ENCODE measurements around the gene INF2.
A peak's percentile ranks its signal among the peaks of the same experiment; 100 is the strongest.

INF2 gene

DNA sequence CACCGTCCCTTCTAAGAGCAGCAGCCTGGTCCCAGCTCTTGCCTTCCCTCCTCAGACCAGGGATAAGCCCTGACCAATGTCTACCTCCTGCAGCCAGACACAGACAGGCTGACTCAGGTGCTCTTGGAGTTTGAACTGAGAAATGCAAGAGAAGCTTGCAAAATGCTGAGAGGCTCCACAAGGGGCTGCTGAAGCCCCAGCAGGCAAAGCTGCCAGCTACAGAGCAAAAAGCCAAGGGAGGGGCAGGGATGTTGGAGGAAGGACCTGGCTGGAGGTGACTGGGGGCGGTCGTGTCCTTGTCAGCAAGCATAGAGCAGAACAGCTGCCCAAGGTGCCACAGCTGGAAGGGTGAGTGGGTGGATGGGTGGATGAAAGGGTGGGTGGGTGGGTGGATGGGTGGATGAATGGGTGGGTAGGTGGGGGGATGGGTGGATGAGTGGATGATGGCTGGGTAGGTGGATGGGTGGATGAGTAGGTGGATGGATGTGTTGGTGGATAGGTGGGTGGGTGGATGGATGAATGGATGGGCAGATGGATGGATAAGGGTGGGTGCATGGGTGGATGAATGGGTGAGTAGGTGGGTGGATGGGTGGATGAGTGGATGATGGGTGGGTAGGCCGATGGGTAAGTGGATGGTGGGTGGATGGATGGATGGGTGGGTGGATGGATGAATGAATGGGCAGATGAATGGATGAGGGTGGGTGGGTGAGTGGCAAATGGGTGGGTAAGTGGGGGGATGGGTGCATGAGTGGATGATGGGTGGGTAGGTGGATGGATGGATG lies 4.0 kb upstream of the INF2 start:
- peaks cover 40 to 62% of the 10 kb centered on the region in 2 donors for H3K4me1 Mint-ChIP-seq
- ATAC-seq (replicated peaks) (no peak), DNase-seq (no peak)
- peaks cover 0 to 2% of the 10 kb centered on the region in 2 donors for H3K36me3 Mint-ChIP-seq
- peaks cover 2 to 9% of the 10 kb centered on the region in 2 donors for H3K9me3 Mint-ChIP-seq
- peak overlapping the region; percentile 52 for H3K27ac Mint-ChIP-seq
- no peak overlapping the region for H3K4me3 Mint-ChIP-seq
- H3K27me3 Mint-ChIP-seq, result no peaks in the 10 kb centered on the region

DNA sequence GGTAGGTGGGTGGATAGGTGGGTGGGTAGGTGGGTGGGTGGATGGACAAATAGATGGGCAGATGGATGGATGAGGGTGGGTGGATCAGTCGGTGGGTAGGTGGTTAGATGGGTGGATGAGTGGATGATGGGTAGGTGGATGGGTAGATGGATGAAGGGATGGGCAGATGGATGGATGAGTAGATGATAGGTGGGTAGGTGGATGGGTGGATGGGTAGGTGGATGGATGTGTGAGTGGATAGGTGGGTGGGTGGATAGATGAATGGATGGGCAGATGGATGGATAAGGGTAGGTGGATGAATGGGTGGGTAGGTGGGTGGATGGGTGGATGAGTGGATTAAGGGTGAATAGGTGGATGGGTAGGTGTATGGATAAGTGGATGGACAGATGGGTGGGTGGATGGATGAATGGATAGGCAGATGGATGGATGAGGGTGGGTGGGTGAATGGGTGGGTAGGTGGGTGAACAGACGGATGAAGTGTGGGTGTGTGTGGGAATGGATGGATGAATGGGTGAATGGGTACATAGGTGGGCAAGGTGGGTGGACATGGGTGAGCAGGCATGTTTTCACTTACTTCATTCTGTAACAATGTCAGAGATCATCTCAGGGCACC lies 3.3 kb upstream of the INF2 start:
- Mint-ChIP-seq H3K27me3 (no peaks in the 10 kb centered on the region), H3K27ac (no peak overlapping the region), H3K9me3 (peaks cover 2 to 9% of the 10 kb centered on the region in 2 donors), H3K4me3 (no peak overlapping the region), H3K4me1 (peaks cover 36 to 62% of the 10 kb centered on the region in 2 donors), H3K36me3 (peaks cover 0 to 2% of the 10 kb centered on the region in 2 donors)
- no peak for ATAC-seq (replicated peaks)
- DNase-seq, result no peak

DNA sequence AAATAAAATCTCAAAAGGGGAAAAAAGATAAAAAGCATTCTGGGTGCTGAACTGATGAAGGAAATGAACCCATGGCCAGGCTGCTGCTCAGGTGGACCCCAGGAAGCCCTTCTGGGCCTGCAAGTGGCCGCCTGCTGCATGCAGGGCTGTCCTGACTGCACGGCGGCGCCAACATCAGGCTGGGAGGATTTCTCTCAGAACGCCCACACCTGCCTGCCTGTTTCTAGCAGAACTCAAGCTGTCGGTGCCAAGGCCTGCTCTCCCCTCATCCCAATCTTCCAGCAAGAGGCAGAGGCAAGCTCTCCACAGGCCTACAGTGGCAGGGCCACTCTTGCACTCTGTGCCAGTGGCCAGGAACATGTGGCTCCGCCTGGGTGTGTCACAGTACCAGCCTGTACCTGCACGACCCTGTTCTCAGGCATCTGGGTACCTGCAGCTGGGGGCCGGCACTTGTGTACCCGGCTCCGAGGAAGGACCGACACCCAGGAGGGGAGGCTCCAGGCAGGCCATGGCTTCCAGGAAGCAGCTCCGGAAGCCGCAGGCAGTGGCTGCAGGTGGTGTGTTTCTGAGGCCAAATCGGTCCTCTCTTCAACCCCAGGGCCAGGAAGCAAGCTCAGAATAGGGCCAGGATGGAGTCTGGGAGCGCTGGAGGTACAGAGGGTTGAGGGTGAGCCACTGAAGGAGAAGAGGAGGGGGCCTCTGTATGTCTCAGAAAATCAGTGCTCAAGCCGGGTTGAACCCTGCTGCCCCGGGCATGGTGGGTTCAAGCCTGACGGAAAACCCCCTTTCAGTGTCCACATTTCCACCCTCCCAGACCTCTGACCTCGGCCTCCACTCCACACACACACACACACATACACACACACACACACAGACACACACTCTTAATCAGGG lies 2.5 kb upstream of the INF2 start:
- Mint-ChIP-seq H3K36me3 (peaks cover 0 to 2% of the 10 kb centered on the region in 2 donors), H3K4me3 (no peak overlapping the region), H3K4me1 (peaks cover 32 to 62% of the 10 kb centered on the region in 2 donors), H3K9me3 (peaks cover 2 to 9% of the 10 kb centered on the region in 2 donors), H3K27me3 (no peaks in the 10 kb centered on the region), H3K27ac (peak overlapping the region; percentile 2)
- no peak for ATAC-seq (replicated peaks)
- no peak for DNase-seq

DNA sequence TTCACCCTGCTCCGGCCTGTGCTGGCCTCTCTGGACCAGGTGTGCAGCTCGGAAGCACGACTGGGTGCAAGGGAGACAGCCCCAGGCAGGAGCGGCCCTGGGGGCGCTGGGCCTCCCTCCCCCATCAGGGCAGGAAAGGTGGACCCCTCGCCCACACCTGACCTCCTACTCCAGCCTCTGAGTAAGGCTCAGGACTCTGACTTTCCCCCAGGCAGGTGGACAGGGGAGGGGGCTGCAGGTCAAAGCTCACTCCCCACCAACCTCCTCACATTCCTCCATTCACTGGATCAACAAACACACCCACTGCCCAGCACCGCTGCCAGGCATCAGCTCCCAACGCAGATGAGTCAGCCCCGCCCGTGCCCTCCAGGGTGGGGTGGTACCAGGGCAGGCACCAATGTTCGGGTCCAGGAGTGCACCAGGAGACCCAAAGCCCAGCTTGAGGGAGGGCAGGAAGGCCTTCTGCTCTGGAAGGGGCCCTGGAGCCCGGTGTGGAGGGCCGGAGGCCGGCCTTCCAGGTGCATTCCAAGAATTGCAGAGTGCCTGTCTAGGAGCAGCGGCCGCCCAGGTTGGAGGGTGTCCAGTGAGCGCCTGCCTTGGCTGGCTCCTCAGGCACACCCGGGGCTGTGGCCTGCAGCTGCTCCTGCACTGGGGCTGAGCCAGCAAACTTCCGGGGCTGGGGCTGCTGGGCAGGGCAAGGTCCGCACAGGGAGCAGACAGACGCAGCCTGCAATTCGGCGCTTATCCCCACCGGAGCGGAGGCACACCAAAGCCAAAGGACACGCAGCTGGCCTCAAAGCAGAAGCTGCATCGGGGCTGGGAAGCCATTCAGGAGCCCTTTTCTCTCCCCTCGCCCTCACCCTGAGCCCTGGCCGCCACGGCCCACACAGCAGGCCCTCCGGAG lies 1.6 kb upstream of the INF2 start:
- ATAC-seq (replicated peaks) (no peak), DNase-seq (no peak)
- Mint-ChIP-seq H3K4me1 (peaks cover 32 to 63% of the 10 kb centered on the region in 2 donors), H3K36me3 (peaks cover 0 to 2% of the 10 kb centered on the region in 2 donors), H3K27ac (peak overlapping the region; percentile 14), H3K4me3 (peak overlapping the region in 1 of 2 donors; percentile 84), H3K9me3 (peaks cover 2 to 9% of the 10 kb centered on the region in 2 donors), H3K27me3 (no peaks in the 10 kb centered on the region)

DNA sequence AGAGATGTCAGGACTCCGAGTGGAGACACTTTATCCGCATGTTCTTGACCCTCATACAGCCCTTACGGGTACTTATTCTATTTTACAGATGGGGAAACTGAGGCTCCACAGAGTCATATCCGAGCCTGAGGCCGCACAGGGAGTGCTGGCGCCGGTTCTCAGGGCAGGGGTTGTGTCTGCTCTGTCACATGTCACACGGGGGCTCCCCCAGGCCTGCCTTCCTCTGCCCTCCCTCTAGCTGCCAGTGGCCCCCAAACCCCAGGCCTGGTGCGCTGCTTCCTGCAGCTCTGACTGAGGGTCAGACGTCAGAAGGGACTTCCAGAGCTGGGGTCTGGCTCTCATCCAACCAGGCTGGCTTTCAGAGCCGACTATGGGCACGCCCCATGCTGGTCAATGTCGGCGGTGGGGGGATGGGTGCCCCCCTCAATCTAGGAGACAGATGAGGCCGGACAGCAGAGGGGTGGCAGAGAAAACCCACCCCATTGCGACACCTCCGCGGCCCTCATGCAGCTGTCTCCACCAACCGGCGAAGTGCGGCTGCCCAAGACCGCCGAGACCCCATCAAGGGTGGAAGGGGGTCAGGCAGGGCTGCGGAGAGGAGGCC lies 811 bp upstream of the INF2 start:
- Mint-ChIP-seq H3K4me1 (peaks cover 32 to 71% of the 10 kb centered on the region in 2 donors), H3K9me3 (peaks cover 2 to 9% of the 10 kb centered on the region in 2 donors), H3K27me3 (no peaks in the 10 kb centered on the region), H3K4me3 (peak overlapping the region; percentile 75 to 84), H3K36me3 (peaks cover 0 to 2% of the 10 kb centered on the region in 2 donors), H3K27ac (peak overlapping the region; percentile 47)
- no peak for DNase-seq
- ATAC-seq (replicated peaks), result peak; percentile 6 to 22

DNA sequence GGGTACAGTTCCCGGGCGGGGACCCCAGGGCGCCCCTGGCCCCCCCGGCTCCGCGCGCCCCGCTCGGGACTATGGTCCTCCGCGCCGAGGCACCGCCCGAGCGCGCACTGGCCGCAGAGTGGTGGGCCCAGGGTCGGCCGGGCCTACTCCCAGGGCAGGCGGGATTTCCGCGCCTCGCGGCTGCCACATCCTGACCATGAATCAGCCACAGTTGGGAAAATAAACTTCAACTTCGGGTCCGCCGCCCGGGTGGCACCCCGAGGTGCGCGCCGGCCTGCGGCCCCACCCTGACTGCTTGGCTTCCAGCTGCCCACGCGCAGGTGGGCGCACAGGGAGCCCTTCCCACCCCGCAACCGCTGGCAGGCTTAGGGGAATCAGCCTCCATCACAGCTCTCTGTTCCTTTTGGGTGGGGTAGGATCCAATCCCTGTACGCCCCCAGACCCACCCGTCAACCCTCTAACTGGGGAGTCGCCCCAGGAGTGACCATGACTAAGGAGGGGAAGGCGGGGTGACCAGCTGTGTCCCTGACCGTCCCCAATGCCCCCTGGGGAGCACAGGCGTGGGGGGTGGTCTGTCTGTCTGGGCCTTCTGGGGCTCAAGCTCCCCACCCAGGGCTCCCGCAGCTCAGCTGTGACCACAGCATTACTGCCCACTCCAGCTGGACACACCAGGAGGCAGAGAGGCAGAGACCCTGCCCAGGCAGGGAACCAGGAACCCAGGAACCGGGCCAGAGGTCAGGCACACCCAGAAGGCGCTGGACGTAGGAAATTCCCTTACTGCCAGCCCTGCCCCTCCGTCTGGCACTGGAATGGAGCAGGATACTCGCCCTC lies 678 bp downstream of the INF2 start:
- H3K4me1 Mint-ChIP-seq, result peaks cover 41 to 83% of the 10 kb centered on the region in 2 donors
- peaks cover 0 to 2% of the 10 kb centered on the region in 2 donors for H3K36me3 Mint-ChIP-seq
- H3K27me3 Mint-ChIP-seq, result no peaks in the 10 kb centered on the region
- H3K27ac Mint-ChIP-seq, result peak overlapping the region; percentile 62
- H3K9me3 Mint-ChIP-seq, result peaks cover 2 to 9% of the 10 kb centered on the region in 2 donors
- DNase-seq (no peak), ATAC-seq (replicated peaks) (peak; percentile 35 to 44)
- H3K4me3 Mint-ChIP-seq, result peak overlapping the region; percentile 82 to 84

DNA sequence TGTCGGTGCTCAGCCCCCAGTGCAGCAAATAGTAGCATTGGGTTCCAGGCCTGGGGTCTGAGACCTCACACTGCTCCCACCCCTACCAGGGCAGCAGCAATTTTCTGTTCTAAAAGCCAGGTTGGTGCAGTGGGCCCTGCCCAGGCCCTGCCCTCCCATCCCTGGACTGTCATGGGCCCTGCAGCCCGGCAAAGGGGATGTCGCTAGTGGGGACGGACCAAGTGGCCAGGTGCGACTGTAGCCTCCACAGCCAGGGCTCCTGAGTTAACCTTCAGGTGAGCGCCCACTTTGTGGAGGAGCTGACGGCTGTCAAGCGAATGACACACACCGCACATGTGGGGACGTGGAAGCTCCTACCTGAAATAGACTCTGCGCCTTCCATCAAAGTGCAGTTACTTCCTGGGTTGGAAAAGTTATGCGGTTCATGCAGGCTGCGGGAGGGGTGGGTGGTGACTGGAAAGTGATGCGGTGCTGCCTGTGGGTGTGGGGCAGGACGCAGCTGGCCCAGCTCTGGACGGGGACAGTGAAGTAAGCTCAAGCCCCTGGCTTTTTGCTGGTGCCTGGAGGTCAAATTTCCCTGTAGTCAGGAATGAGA lies 1.5 kb downstream of the INF2 start:
- H3K4me3 Mint-ChIP-seq, result peak overlapping the region; percentile 82 to 84
- ATAC-seq (replicated peaks) (no peak), DNase-seq (no peak)
- peak overlapping the region; percentile 73 for H3K27ac Mint-ChIP-seq
- H3K9me3 Mint-ChIP-seq, result peaks cover 1 to 5% of the 10 kb centered on the region in 2 donors
- no peaks in the 10 kb centered on the region for H3K27me3 Mint-ChIP-seq
- H3K36me3 Mint-ChIP-seq, result peaks cover under 1 to 2% of the 10 kb centered on the region in 2 donors
- peaks cover 45 to 83% of the 10 kb centered on the region in 2 donors for H3K4me1 Mint-ChIP-seq

DNA sequence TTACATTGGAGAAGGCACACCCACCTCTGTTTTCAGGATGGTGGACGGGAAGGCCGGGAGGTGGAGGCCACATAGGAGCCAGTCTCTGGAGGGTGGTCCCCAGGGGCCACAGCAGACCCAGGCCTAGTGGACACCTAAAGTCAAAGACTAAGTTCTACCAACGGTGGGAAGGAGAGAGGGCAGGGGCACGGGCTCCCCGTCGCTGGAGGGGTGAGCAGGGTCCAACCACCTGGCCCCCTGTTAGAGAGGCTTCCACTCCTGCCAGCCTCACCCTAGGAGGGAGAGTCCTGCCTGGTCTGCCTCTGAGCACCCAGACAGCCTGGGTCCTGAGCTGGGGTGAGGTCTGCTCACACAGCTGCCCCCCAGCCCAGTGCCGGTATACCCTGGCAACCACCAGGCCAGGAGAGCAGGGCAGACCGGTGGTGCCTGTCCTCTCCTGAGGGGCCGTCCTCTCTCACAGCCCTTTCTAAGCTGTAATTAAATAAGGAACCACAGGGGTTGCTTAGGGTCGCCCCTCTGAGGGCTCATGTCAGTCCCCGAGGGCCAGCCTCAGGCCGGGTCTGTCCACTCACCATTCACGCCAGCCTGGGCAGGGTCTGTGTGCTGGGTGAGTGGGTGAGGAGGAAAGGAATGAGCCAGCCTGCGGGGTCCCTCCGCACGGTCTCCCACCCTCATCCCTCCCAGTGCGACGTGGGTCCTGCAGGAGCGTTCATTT lies 2.3 kb downstream of the INF2 start:
- Mint-ChIP-seq H3K4me3 (peak overlapping the region in 1 of 2 donors; percentile 84), H3K27ac (no peak overlapping the region), H3K4me1 (peaks cover 41 to 82% of the 10 kb centered on the region in 2 donors), H3K36me3 (peaks cover 8% of the 10 kb centered on the region in 2 donors), H3K27me3 (no peaks in the 10 kb centered on the region), H3K9me3 (no peaks in the 10 kb centered on the region)
- ATAC-seq (replicated peaks) (no peak), DNase-seq (no peak)

DNA sequence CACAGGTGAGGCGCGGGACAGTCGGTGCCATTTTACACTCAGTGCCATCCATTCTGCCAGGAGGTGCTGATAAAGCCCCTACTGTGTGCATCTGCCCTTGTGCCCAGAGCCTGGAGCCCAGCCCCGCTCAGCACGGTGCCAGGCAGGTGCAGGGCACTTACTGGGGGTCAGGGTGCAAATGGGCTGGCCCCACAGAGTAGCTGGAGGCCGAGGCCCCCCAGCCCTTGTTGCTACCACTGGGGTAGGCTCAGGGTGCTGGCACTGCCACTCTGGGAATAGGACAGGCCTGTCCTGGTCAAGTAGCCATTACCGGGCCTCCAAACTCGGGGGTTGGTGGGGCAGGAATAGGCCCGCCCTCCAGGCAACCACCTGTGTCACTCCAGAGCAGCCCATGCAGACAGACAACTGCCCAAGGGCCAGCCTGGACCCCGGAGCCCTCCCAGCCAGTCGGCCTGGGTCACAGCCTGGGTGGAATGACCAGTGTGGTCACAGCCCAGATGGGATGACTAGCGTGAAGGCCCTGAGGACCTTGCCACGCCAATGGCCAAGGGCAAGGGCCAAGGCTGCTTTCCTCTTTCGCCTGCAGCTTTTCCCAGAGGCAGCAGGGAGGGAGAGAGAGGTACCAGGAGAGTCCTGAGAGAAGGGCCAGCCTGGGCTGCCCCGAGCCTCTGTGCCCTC lies 3.0 kb downstream of the INF2 start:
- Mint-ChIP-seq H3K36me3 (peaks cover 8% of the 10 kb centered on the region in 2 donors), H3K4me3 (no peak overlapping the region), H3K9me3 (no peaks in the 10 kb centered on the region), H3K4me1 (peaks cover 36 to 75% of the 10 kb centered on the region in 2 donors), H3K27me3 (no peaks in the 10 kb centered on the region), H3K27ac (no peak overlapping the region)
- no peak for ATAC-seq (replicated peaks)
- no peak for DNase-seq

DNA sequence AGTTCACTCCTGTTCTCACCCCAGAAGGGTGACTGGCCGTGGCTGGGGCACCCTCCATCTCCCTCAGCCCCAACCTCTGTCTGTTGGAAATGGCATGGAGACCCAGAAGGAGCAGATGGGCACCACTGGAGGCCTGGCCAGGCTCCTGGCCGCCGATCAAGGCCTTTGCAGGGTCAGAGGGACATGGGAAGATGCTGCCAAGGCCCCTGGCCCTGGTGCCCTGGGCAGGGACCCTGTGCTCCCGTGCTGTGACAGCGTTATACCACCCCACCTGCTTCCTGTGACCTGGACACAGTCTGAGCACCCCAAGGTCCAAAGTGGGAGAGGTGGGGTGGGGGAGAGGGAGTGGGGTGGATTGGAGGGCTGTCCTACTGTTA lies 3.5 kb downstream of the INF2 start:
- H3K27me3 Mint-ChIP-seq, result no peaks in the 10 kb centered on the region
- H3K4me1 Mint-ChIP-seq, result peaks cover 31 to 70% of the 10 kb centered on the region in 2 donors
- ATAC-seq (replicated peaks) (no peak), DNase-seq (no peak)
- no peak overlapping the region for H3K4me3 Mint-ChIP-seq
- H3K27ac Mint-ChIP-seq, result peak overlapping the region; percentile 37
- H3K9me3 Mint-ChIP-seq, result no peaks in the 10 kb centered on the region
- H3K36me3 Mint-ChIP-seq, result peaks cover 8% of the 10 kb centered on the region in 2 donors

All from stimulated activated naive B cell treated with anti-CD40 and anti-IgM and Interleukin-4, amounts not matched to agents 10 μg/mL and 1 μg/mL and 100 μg/mL, for 72 hours (primary cell).